ENCODE results near the gene C2CD4D. TPM values are rescaled to one million over a fixed set of nuclear protein-coding genes. Genes with fewer than 3 reads are reported as not detected.

Gene C2CD4D
- total RNA-seq, 4 donors from 2014 or later, result not detected

DNA sequence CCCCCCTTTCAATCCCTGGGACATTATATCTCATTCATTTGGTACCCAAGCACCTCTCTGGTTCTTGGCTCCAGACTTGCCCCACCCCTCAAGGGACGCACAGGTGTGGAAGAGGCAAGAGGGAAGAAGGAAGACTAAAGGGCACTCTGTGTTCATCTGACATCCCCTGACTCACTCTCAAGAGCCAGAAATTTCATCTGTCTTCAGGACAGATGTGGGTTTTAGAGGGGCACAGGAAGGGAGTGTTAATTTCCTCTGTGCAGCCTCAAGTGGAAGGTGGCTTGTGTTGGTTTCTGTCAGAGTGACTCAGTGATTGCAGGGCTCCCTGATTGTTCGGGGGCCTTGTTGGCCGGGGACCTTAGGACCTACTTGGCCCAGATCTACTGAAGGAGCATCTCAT is 2.4 kb downstream of the C2CD4D start:
- H3K27ac ChIP-seq, result no peak overlapping the region
- H3K9me3 ChIP-seq, result no peaks in the 10 kb centered on the region
- no peaks in the 10 kb centered on the region for H3K36me3 ChIP-seq
- intact Hi-C loops (cut with DNase I; ENCODE audit: low total_unique reads), result no loop called here
- TF ChIP-seq CTCF (IDR thresholded peaks at IDR 0.05), result no peak
- TF ChIP-seq POLR2A (IDR thresholded peaks at IDR 0.05), result no peak
- H3K4me1 ChIP-seq, result peaks cover 0 to 7% of the 10 kb centered on the region in 2 donors
- peaks cover 11 to 17% of the 10 kb centered on the region in 2 donors for H3K27me3 ChIP-seq
- no peak for DNase-seq
- no peak overlapping the region for H3K4me3 ChIP-seq

- Histone ChIP-seq H3K27ac (no peak overlapping the region), H3K9me3 (no peaks in the 10 kb centered on the region), H3K27me3 (peaks cover 11 to 17% of the 10 kb centered on the region in 2 donors), H3K36me3 (no peaks in the 10 kb centered on the region), H3K4me3 (no peak overlapping the region), H3K4me1 (peaks cover 0 to 7% of the 10 kb centered on the region in 2 donors)
- DNase-seq, result no peak
- intact Hi-C loops (cut with DNase I; ENCODE audit: low total_unique reads), result no loop called here
- TF ChIP-seq POLR2A (IDR thresholded peaks at IDR 0.05), result no peak
- TF ChIP-seq CTCF (IDR thresholded peaks at IDR 0.05), result no peak
Observed at GRCh38 chr1:151835596-151835995, 4.0 kb downstream of the C2CD4D start.

GRCh38 chr1:151834239-151834638 is 5.4 kb downstream of the C2CD4D start:
- intact Hi-C loops (cut with DNase I; ENCODE audit: low total_unique reads), result no loop called here
- Histone ChIP-seq H3K4me1 (no peaks in the 10 kb centered on the region), H3K4me3 (no peak overlapping the region), H3K9me3 (no peaks in the 10 kb centered on the region), H3K36me3 (no peaks in the 10 kb centered on the region), H3K27me3 (peaks cover 7 to 10% of the 10 kb centered on the region in 2 donors), H3K27ac (no peak overlapping the region)
- DNase-seq, result no peak
- TF ChIP-seq CTCF (IDR thresholded peaks at IDR 0.05) (no peak), POLR2A (IDR thresholded peaks at IDR 0.05) (no peak)

DNA sequence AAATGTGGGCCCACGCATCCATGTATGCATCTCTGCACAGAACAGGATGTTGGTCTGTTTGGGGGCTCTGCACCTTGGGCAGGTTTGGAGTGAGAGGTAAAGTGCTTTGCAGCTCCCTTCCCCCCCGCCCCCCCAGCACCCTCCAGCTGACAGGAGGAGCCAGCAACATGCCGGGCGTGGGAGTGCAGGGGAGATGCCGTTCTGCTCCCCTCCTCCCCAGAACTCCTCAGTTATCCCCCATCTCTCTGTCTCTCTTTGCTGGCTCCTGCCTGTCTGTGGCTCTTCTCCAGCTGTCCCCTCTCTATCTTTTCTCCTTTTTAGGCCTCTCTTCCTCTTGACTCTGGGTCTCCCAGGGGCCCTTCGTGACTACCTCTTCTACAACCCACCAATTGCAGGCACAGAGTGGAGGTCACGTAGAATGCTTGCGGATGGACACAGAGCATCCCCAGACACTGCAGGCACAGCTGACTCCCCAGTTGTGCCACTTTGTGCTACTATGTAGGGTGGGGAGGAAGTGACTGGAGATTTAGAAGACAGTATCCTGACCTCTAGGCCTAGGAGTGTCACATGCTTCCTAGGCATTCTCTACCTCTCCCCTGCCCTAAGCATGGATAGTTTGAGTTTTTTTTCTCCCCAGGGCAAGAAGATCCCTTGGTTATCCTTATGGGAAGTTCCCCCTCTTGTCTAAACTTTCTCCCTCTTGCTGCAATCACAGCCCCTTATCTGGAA is 6.3 kb downstream of the C2CD4D start:
- intact Hi-C loops (cut with DNase I; ENCODE audit: low total_unique reads), result no loop called here

More for the DNA sequence above, 6.3 kb downstream of the C2CD4D start:
- H3K36me3 ChIP-seq, result no peaks in the 10 kb centered on the region
- H3K27ac ChIP-seq, result no peak overlapping the region
- no peaks in the 10 kb centered on the region for H3K9me3 ChIP-seq
- no peak for DNase-seq
- H3K4me3 ChIP-seq, result no peak overlapping the region
- TF ChIP-seq POLR2A (IDR thresholded peaks at IDR 0.05) (no peak), CTCF (IDR thresholded peaks at IDR 0.05) (no peak)
- H3K4me1 ChIP-seq, result no peaks in the 10 kb centered on the region
- peaks cover 3 to 5% of the 10 kb centered on the region in 2 donors for H3K27me3 ChIP-seq

Data from uterus (tissue), 4 donors.